Measurements from ENCODE around the gene LYPD5. TPM values are rescaled to one million over a fixed set of nuclear protein-coding genes. Genes with fewer than 3 reads are reported as not detected.
"Not testable (repeated sequence)": the region's sequence is repeated elsewhere in the genome, so short reads cannot be mapped to it uniquely, and the experiment has no call there.

The LYPD5 gene, protein sequence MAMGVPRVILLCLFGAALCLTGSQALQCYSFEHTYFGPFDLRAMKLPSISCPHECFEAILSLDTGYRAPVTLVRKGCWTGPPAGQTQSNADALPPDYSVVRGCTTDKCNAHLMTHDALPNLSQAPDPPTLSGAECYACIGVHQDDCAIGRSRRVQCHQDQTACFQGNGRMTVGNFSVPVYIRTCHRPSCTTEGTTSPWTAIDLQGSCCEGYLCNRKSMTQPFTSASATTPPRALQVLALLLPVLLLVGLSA
- 1 to 10 TPM in 1 of 2 experiments, under 1 TPM in 1; 0.86 to 1.2 TPM for total RNA-seq

DNA sequence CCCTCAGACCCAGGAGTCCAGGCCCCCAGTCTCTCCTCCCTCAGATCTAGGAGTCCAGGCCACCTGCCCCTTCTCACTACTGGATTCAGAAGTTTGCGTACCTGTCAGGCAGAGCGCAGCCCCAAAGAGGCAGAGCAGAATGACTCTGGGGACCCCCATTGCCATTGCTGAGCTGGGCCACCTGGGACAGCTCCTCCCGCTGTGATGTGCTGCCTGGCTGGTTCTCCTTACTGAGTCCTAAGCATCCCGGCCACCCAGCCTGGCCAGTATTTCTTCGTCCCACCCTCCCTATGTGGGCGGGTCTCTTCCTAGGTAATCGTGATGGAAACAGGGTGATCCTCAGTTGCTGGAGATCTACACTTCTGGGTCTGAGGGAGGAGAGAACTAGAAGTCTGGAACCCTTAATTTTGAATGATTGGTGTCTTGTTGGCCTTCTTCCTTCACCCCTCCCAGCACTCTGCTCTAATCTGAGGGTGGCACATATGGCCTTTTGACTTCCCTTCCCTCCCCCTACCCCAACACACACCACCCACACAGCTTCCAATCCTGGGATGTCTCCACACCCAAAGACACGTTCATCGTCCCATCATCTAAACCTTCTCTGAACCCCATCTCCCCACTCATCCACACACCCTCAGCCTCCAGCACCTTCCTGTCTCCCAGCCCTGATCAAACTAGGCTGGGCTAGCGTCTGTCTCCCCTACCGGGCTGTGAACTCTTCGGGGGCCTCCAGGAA lies at the start of gene LYPD5:
Gene LYPD5 (minus strand): TSS at position 232 of the 736 bp plus-strand sequence. CDS start 67 bp downstream, at position 165.
- Mint-ChIP-seq H3K4me3 (no peak within 1 kb of the TSS), H3K9me3 (ENCODE audit: low read depth) (no peaks in the 10 kb centered on the region), H3K27me3 (peaks cover 20% of the 10 kb centered on the region), H3K4me1 (peaks cover 12% of the 10 kb centered on the region), H3K27ac (peak within 1 kb of the TSS; percentile 40), H3K36me3 (ENCODE audit: low read depth) (no peaks in the 10 kb centered on the region)
- CTCF ChIA-PET = no interaction called here
- no peak for ATAC-seq
- no peak for DNase-seq
- intact Hi-C loops (cut with DNase I, micrococcal nuclease) = loop anchor here in 1 of 2 experiments (10.0 kb wide), 1 partner anchor 248 kb away; no protein-coding TSS in a partner anchor
- POLR2A ChIA-PET = interaction anchor here (0.6 kb wide), 1 partner anchor 17 kb away, joined by 4 read pairs; no protein-coding TSS in a partner anchor

DNA sequence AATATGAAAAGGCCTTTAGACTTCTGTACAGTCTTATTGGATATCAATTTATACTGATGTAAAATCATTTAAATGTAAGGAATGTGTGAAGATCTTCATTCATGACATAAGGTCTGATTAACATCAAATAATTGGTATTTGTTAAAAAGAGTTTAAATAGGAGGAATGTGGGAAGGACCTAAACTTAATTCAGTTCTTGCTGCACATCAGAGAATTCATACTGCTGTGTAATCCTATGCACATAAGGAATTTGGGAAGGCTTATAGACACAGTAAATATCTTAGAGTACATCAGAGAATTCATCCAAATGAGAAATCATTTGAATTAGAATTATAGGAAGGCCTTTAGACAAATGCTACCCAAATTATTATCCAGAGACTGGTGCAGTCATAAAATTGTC lies 46.6 kb upstream of the LYPD5 start:
- ChIA-PET POLR2A (no interaction called here), CTCF (no interaction called here)
- peaks cover 55% of the 10 kb centered on the region for H3K36me3 Mint-ChIP-seq (ENCODE audit: low read depth)
- H3K27ac Mint-ChIP-seq = no peak overlapping the region
- no peaks in the 10 kb centered on the region for H3K4me1 Mint-ChIP-seq
- peaks cover 58% of the 10 kb centered on the region for H3K9me3 Mint-ChIP-seq (ENCODE audit: low read depth)
- H3K4me3 Mint-ChIP-seq = no peak overlapping the region
- ATAC-seq (no peak), DNase-seq (no peak)
- H3K27me3 Mint-ChIP-seq = no peaks in the 10 kb centered on the region
- intact Hi-C loops (cut with DNase I, micrococcal nuclease) = loop anchor here in 1 of 2 experiments (10.0 kb wide), 1 partner anchor 626 kb away; no protein-coding TSS in a partner anchor

DNA sequence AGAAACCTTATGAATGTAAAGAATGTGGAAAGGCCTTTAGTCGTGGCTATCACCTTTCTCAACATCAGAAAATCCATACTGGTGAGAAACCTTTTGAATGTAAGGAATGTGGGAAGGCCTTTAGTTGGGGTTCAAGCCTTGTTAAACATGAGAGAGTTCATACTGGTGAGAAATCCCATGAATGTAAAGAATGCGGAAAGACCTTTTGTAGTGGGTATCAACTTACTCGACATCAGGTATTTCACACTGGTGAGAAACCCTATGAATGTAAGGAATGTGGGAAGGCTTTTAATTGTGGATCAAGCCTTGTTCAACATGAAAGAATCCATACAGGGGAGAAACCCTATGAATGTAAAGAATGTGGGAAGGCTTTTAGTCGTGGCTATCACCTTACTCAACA lies 45.6 kb upstream of the LYPD5 start:
- ChIA-PET CTCF (no interaction called here), POLR2A (no interaction called here)
- Mint-ChIP-seq H3K9me3 (ENCODE audit: low read depth) (peaks cover 56% of the 10 kb centered on the region), H3K36me3 (ENCODE audit: low read depth) (peaks cover 64% of the 10 kb centered on the region), H3K4me1 (no peaks in the 10 kb centered on the region), H3K27me3 (no peaks in the 10 kb centered on the region), H3K4me3 (no peak overlapping the region), H3K27ac (no peak overlapping the region)
- no peak for ATAC-seq
- intact Hi-C loops (cut with DNase I, micrococcal nuclease) = loop anchor here in 1 of 2 experiments (10.0 kb wide), 1 partner anchor 627 kb away; no protein-coding TSS in a partner anchor
- DNase-seq = no peak

DNA sequence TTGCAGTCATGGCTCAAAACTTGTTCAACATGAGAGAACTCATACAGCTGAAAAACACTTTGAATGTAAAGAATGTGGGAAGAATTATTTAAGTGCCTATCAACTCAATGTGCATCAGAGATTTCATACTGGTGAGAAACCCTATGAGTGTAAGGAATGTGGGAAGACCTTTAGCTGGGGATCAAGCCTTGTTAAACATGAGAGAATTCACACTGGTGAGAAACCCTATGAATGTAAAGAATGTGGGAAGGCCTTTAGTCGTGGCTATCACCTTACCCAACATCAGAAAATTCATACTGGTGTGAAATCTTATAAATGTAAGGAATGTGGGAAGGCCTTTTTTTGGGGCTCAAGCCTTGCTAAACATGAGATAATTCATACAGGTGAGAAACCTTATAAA lies 45.0 kb upstream of the LYPD5 start:
- Mint-ChIP-seq H3K27me3 (no peaks in the 10 kb centered on the region), H3K9me3 (ENCODE audit: low read depth) (peaks cover 53% of the 10 kb centered on the region), H3K4me3 (no peak overlapping the region), H3K27ac (no peak overlapping the region), H3K36me3 (ENCODE audit: low read depth) (peaks cover 67% of the 10 kb centered on the region), H3K4me1 (no peaks in the 10 kb centered on the region)
- intact Hi-C loops (cut with DNase I, micrococcal nuclease) = loop anchor here in 1 of 2 experiments (10.0 kb wide), 1 partner anchor 628 kb away; no protein-coding TSS in a partner anchor
- ChIA-PET CTCF (no interaction called here), POLR2A (no interaction called here)
- DNase-seq = no peak
- no peak for ATAC-seq

GRCh38 chr19:43842007-43842406 lies 39.8 kb upstream of the LYPD5 start:
- H3K4me3 Mint-ChIP-seq = no peak overlapping the region
- H3K36me3 Mint-ChIP-seq (ENCODE audit: low read depth) = peaks cover 85% of the 10 kb centered on the region
- no peaks in the 10 kb centered on the region for H3K4me1 Mint-ChIP-seq
- CTCF ChIA-PET = no interaction called here
- ATAC-seq (no peak), DNase-seq (no peak)
- POLR2A ChIA-PET = no interaction called here
- no peak overlapping the region for H3K27ac Mint-ChIP-seq
- no peaks in the 10 kb centered on the region for H3K27me3 Mint-ChIP-seq
- intact Hi-C loops (cut with DNase I, micrococcal nuclease) = loop anchor here in 1 of 2 experiments (10.0 kb wide), 1 partner anchor 633 kb away; no protein-coding TSS in a partner anchor
- H3K9me3 Mint-ChIP-seq (ENCODE audit: low read depth) = peaks cover 53% of the 10 kb centered on the region

GRCh38 chr19:43839139-43839538 lies 36.9 kb upstream of the LYPD5 start:
- H3K27ac Mint-ChIP-seq = no peak overlapping the region
- H3K27me3 Mint-ChIP-seq = no peaks in the 10 kb centered on the region
- no peaks in the 10 kb centered on the region for H3K4me1 Mint-ChIP-seq
- ATAC-seq (no peak), DNase-seq (no peak)
- H3K36me3 Mint-ChIP-seq (ENCODE audit: low read depth) = peaks cover 86% of the 10 kb centered on the region
- CTCF ChIA-PET = no interaction called here
- intact Hi-C loops (cut with DNase I, micrococcal nuclease) = no loop called here
- POLR2A ChIA-PET = no interaction called here
- H3K9me3 Mint-ChIP-seq (ENCODE audit: low read depth) = peaks cover 54% of the 10 kb centered on the region
- H3K4me3 Mint-ChIP-seq = no peak overlapping the region

DNA sequence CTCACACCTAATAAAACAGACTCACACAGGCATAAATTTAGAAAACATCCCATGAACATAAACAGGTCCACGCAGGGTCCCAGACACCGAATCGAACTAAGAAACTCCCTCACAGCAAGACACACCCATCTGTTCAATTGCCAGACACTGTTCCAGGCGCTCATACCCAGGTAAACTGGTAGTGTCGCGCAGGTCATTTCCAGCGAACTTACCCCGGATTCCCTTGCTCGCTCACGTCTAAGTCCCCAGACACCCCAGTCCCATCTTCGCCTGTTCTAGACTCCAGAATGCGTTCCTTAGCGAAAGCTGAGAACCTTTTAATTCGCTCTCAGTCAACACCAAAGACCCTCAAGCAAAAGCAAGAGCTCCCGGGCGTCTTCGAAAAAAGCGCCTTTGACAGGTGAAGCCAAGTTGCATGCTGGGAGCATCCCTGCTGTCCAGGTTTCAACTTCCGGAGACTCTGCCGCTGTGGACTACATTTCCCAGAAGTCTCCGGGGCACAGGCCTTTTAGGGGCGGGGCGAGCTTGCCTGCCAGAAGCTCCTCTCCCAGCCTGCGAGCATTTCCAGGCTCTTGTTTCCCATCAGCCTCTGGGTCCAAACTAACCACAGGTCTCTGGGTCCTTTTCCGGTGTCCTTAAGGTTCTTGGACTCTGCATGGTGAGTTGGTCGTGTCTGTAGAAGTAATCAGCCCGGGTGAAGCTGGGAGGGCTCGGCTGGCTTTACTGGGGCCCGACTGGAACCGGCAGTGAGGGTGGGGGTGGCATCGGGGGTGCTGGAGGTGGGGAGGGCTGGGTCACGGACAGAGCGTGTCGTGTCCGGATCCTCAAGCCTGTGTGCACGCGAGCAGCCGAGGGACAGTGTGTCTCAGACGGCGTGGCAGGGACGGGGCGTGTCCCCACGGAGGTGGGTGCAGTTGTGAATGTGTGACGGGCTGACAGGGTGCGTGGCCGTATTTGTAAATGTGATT lies 24.8 kb upstream of the LYPD5 start, which contains the start of gene ZNF283:
Gene ZNF283 (plus strand): TSS at position 535 of the 968 bp plus-strand sequence. CDS start 6,184 bp downstream, outside the sequence.
- ATAC-seq (peak; percentile 99), DNase-seq (peak; percentile 92)
- H3K27me3 Mint-ChIP-seq = peaks cover 5% of the 10 kb centered on the region
- H3K9me3 Mint-ChIP-seq (ENCODE audit: low read depth) = peaks cover 5% of the 10 kb centered on the region
- intact Hi-C loops (cut with DNase I, micrococcal nuclease) = loop anchor here (1.0 to 10.0 kb wide), 10 partner anchors 72 to 673 kb away; partner anchors contain the start of genes ZNF45 (in 2 of the 2), SMG9 (in 1 of the 2), ZNF180 (in 1 of the 2) and ZNF221 (in 1 of the 2)
- POLR2A ChIA-PET = interaction anchor here (0.6 to 0.7 kb wide), 2 partner anchors 33 to 103 kb away, joined by 3 read pairs; no protein-coding TSS in a partner anchor
- H3K27ac Mint-ChIP-seq = peak within 1 kb of the TSS; percentile 60
- CTCF ChIA-PET = interaction anchor here (0.5 to 1.2 kb wide), 6 partner anchors 8 to 427 kb away, joined by 3 to 4 read pairs (median 4); no protein-coding TSS in a partner anchor
- H3K36me3 Mint-ChIP-seq (ENCODE audit: low read depth) = peaks cover 38% of the 10 kb centered on the region
- peak within 1 kb of the TSS; percentile 87 for H3K4me3 Mint-ChIP-seq
- peaks cover 14% of the 10 kb centered on the region for H3K4me1 Mint-ChIP-seq

- H3K27ac Mint-ChIP-seq; ATAC-seq; H3K4me3 Mint-ChIP-seq; POLR2A ChIA-PET; DNase-seq; H3K9me3 Mint-ChIP-seq (ENCODE audit: low read depth): not testable (repeated sequence)
- Mint-ChIP-seq H3K36me3 (ENCODE audit: low read depth) (peaks cover 19% of the 10 kb centered on the region), H3K4me1 (peaks cover 25% of the 10 kb centered on the region), H3K27me3 (peaks cover 17% of the 10 kb centered on the region)
- intact Hi-C loops (cut with DNase I, micrococcal nuclease) = loop anchor here in 1 of 2 experiments (10.0 kb wide), 1 partner anchor 110 kb away; the partner anchor contains the start of gene ZNF45
- CTCF ChIA-PET = interaction anchor here (1.3 kb wide), 1 partner anchor 305 kb away, joined by 3 read pairs; no protein-coding TSS in a partner anchor
Observed at GRCh38 chr19:43824572-43824971, 22.3 kb upstream of the LYPD5 start.

GRCh38 chr19:43823856-43824255 lies 21.6 kb upstream of the LYPD5 start:
- H3K9me3 Mint-ChIP-seq (ENCODE audit: low read depth); DNase-seq; POLR2A ChIA-PET; ATAC-seq; H3K27ac Mint-ChIP-seq; H3K4me3 Mint-ChIP-seq: not testable (repeated sequence)
- Mint-ChIP-seq H3K4me1 (peaks cover 25% of the 10 kb centered on the region), H3K36me3 (ENCODE audit: low read depth) (peaks cover 13% of the 10 kb centered on the region), H3K27me3 (peaks cover 17% of the 10 kb centered on the region)
- CTCF ChIA-PET = interaction anchor here (1.3 to 3.2 kb wide), 2 partner anchors 14 to 304 kb away, joined by 3 to 16 read pairs; no protein-coding TSS in a partner anchor
- intact Hi-C loops (cut with DNase I, micrococcal nuclease) = loop anchor here in 1 of 2 experiments (10.0 kb wide), 1 partner anchor 111 kb away; the partner anchor contains the start of gene ZNF45

- Mint-ChIP-seq H3K27me3 (peaks cover 22% of the 10 kb centered on the region), H3K36me3 (ENCODE audit: low read depth) (no peaks in the 10 kb centered on the region), H3K27ac (peak overlapping the region; percentile 56), H3K9me3 (ENCODE audit: low read depth) (peaks cover 4% of the 10 kb centered on the region), H3K4me1 (peaks cover 11% of the 10 kb centered on the region), H3K4me3 (peak overlapping the region; percentile 73)
- ATAC-seq = no peak
- intact Hi-C loops (cut with DNase I, micrococcal nuclease) = loop anchor here in 1 of 2 experiments (10.0 kb wide), 1 partner anchor 114 kb away; the partner anchor contains the start of gene ZNF45
- no peak for DNase-seq
- POLR2A ChIA-PET = interaction anchor here (0.5 kb wide), 1 partner anchor 300 kb away, joined by 3 read pairs; no protein-coding TSS in a partner anchor
- CTCF ChIA-PET = interaction anchor here (0.6 to 3.2 kb wide), 3 partner anchors 11 to 374 kb away, joined by 3 to 16 read pairs (median 3); no protein-coding TSS in a partner anchor
Observed at GRCh38 chr19:43820884-43821215, 18.6 kb upstream of the LYPD5 start.

Data from activated CD4-positive, alpha-beta T cell treated with anti-CD3 and anti-CD28 coated beads for 36 hours (primary cell).